Articular chondrocyte of knee joint (primary cell): ENCODE data around the gene TIGD1. TPM values are rescaled to one million over a fixed set of nuclear protein-coding genes. Genes with fewer than 3 reads are reported as not detected.

ENCODE experiments used
- total RNA-seq: library from RNA; depleted of rRNA; stranded (reverse); fragments of >200 nt; gene quantifications from 2 replicates; pipeline ENCODE4 v1.2.3, GENCODE V29; 2012

The TIGD1 gene
- 5.7 and 6.9 TPM in 2 replicates for total RNA-seq

GRCh38 chr2:232550354-232551249, at the start of gene TIGD1, which contains the start of gene EIF4E2:
Gene TIGD1, minus strand, starts transcription at chr2:232550557. Its CDS starts 675 bp downstream, at chr2:232549882.
Gene EIF4E2, plus strand, starts transcription at chr2:232550689. Its CDS starts 36 bp downstream, at chr2:232550725.

GRCh38 chr2:232539298-232540231, 10.8 kb downstream of the TIGD1 start, which contains the start of gene CHRNG:
Gene CHRNG, plus strand, starts transcription at chr2:232539692. Its CDS starts 56 bp downstream, at chr2:232539748.

GRCh38 chr2:232525791-232526371, 24.5 kb downstream of the TIGD1 start, which contains the start of gene CHRND:
Gene CHRND, plus strand, starts transcription at chr2:232526160. Its CDS starts 56 bp downstream, at chr2:232526216.

GRCh38 chr2:232519581-232520438, 30.5 kb downstream of the TIGD1 start, which contains the start of gene PRSS56:
Gene PRSS56, plus strand, starts transcription at chr2:232520388. Its CDS starts 211 bp downstream, at chr2:232520599.

Other genes with a start within 250 kb of the TIGD1 start
- not detected in 2 replicates for gene ALPP, start 171.8 kb downstream of the TIGD1 start, total RNA-seq
- gene ALPG, start 143.7 kb downstream of the TIGD1 start, total RNA-seq: not detected in 2 replicates
- not detected in 2 replicates for gene ALPI, start 94.4 kb downstream of the TIGD1 start, total RNA-seq
- not detected in 2 replicates for gene ECEL1, start 62.7 kb downstream of the TIGD1 start, total RNA-seq
- gene PRSS56, start 30.2 kb downstream of the TIGD1 start, total RNA-seq: not detected in 2 replicates
- gene CHRND, start 24.4 kb downstream of the TIGD1 start, total RNA-seq: not detected in 2 replicates
- not detected in 2 replicates for gene CHRNG, start 10.9 kb downstream of the TIGD1 start, total RNA-seq
- gene EIF4E2, start 132 bp upstream of the TIGD1 start, total RNA-seq: 99.6 and 115 TPM in 2 replicates
- gene EFHD1, start 83.0 kb upstream of the TIGD1 start, total RNA-seq: 0.39 and 1.3 TPM in 2 replicates
- 67.7 and 70.0 TPM in 2 replicates for gene GIGYF2, start 146.8 kb upstream of the TIGD1 start, total RNA-seq
- under 0.01 TPM in 1 of 2 replicates, not detected in the other for gene KCNJ13, start 226.0 kb upstream of the TIGD1 start, total RNA-seq